Measurements from ENCODE around the gene TMEM240. TPM values are rescaled to one million over a fixed set of nuclear protein-coding genes. Genes with fewer than 3 reads are reported as not detected.
"Not testable (repeated sequence)": the region's sequence is repeated elsewhere in the genome, so short reads cannot be mapped to it uniquely, and the experiment has no call there.

Gene TMEM240
- total and polyA plus RNA-seq, 2 donors (not counting 1 experiment from before 2014, with no cell fraction given): 0.28 to 1.8 TPM

DNA sequence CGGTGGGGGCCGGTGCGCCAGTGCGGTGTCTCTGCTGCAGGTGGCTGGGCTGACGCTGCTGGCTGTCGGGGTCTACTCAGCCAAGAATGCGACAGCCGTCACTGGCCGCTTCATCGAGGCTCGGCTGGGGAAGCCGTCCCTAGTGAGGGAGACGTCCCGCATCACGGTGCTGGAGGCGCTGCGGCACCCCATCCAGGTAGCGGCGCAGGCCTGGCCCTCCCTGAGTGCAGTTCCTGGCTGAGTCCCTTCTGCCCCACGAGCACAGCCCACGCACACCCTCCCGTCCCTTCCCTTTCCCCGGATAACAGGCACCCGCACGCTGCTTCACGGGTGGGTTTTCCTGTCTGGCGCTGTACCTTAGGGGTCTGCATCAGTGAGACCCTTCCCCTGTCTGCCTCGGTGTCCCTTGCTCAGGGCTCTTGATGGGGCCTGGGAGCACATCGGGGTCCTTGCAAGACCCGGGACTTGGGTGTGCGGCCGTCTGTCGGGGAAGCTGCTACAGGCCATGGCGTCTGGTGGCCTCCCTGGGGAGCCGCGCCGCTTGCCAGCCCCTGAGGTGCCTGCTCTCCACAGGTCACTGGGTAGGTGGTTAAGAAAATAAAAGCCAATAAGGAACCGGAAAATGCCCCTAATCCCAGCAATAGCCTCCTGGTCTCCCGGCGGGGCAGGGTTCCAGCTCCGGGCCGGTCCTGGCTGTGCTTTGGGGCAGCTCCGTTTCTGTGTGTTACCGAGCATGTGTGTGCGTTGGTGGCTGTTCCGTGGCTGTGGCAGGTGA lies 55.3 kb downstream of the TMEM240 start:
- H3K4me1 ChIP-seq (ENCODE audit: control insufficient read depth in 2 of 2, insufficient read depth in 2 of 2, low read length in 2 of 2); H3K4me3 ChIP-seq (ENCODE audit: control extremely low read depth in 1 of 5, extremely low read depth in 1 of 5, insufficient read depth in 1 of 5, low read depth in 2 of 5, low read length in 4 of 5); intact Hi-C loops (cut with micrococcal nuclease); H3K4me1 Mint-ChIP-seq; DNase-seq; H3K27me3 Mint-ChIP-seq; H3K9me3 Mint-ChIP-seq (ENCODE audit: insufficient read depth); H3K27ac ChIP-seq (ENCODE audit: low read length in 2 of 2); CTCF ChIA-PET; ATAC-seq (ENCODE audit: low read depth); H3K79me2 ChIP-seq (ENCODE audit: control insufficient read depth, insufficient read depth, low read length); POLR2A ChIA-PET; H4K20me1 ChIP-seq (ENCODE audit: control insufficient read depth, insufficient read depth, low read length, poor library complexity, severe bottlenecking); H3K4me3 Mint-ChIP-seq; H3K27ac Mint-ChIP-seq; H3K9me3 ChIP-seq (ENCODE audit: control extremely low read depth in 1 of 3, control insufficient read depth in 2 of 3, insufficient read depth in 1 of 3, low read length in 2 of 3); H3K27me3 ChIP-seq (replicated peaks in 1 of 4; ENCODE audit: control extremely low read depth in 1 of 4, control insufficient read depth in 3 of 4, insufficient read depth in 4 of 4, low read length in 3 of 4); H3K4me2 ChIP-seq (replicated peaks; ENCODE audit: low read depth, low read length, poor library complexity, severe bottlenecking); H2AFZ ChIP-seq (ENCODE audit: insufficient read depth, low read depth, low read length, poor library complexity, severe bottlenecking); H3K9ac ChIP-seq (ENCODE audit: low read length): not testable (repeated sequence)
- H3K36me3 ChIP-seq (replicated peaks in 1 of 2; ENCODE audit: control extremely low read depth in 1 of 2, control insufficient read depth in 1 of 2, extremely low read depth in 1 of 2, insufficient read depth in 2 of 2, low read length in 1 of 2): peaks cover 0 to 33% of the 10 kb centered on the region in 2 experiments
- 98% methylated on average over 18 of the region's 46 CpGs for WGBS (ENCODE audit: insufficient coverage)

Other genes starting within 250 kb of the TMEM240 start
- 40.7 and 49.1 TPM in 2 replicates for gene ACAP3, start 232.7 kb downstream of the TMEM240 start, total RNA-seq
- 124 and 126 TPM in 2 replicates for gene ACAP3, start 232.7 kb downstream of the TMEM240 start, polyA plus RNA-seq
- gene PUSL1, start 232.0 kb downstream of the TMEM240 start, total RNA-seq: 15.7 and 17.9 TPM in 2 replicates
- gene PUSL1, start 232.0 kb downstream of the TMEM240 start, polyA plus RNA-seq: 21.3 and 25.8 TPM in 2 replicates
- gene INTS11, start 216.0 kb downstream of the TMEM240 start, total RNA-seq: 149 and 167 TPM in 2 replicates
- gene INTS11, start 216.0 kb downstream of the TMEM240 start, polyA plus RNA-seq: 245 and 279 TPM in 2 replicates
- gene CPTP, start 215.8 kb downstream of the TMEM240 start, total RNA-seq: 18.8 and 21.6 TPM in 2 replicates
- 8.0 and 17.1 TPM in 2 replicates for gene CPTP, start 215.8 kb downstream of the TMEM240 start, polyA plus RNA-seq
- gene TAS1R3, start 209.3 kb downstream of the TMEM240 start, total RNA-seq: 4.0 and 4.1 TPM in 2 replicates
- gene TAS1R3, start 209.3 kb downstream of the TMEM240 start, polyA plus RNA-seq: 5.7 and 11.7 TPM in 2 replicates
- 46.1 and 48.2 TPM in 2 replicates for gene DVL1, start 191.2 kb downstream of the TMEM240 start, total RNA-seq
- 46.0 and 53.5 TPM in 2 replicates for gene DVL1, start 191.2 kb downstream of the TMEM240 start, polyA plus RNA-seq
- gene MXRA8, start 182.1 kb downstream of the TMEM240 start, total RNA-seq: not detected in 2 replicates
- 0.10 and 0.25 TPM in 2 replicates for gene MXRA8, start 182.1 kb downstream of the TMEM240 start, polyA plus RNA-seq
- 61.7 and 67.0 TPM in 2 replicates for gene AURKAIP1, start 165.4 kb downstream of the TMEM240 start, total RNA-seq
- gene AURKAIP1, start 165.4 kb downstream of the TMEM240 start, polyA plus RNA-seq: 47.3 and 61.1 TPM in 2 replicates
- gene CCNL2, start 141.3 kb downstream of the TMEM240 start, total RNA-seq: 347 and 367 TPM in 2 replicates
- 263 and 333 TPM in 2 replicates for gene CCNL2, start 141.3 kb downstream of the TMEM240 start, polyA plus RNA-seq
- 119 and 129 TPM in 2 replicates for gene MRPL20, start 133.3 kb downstream of the TMEM240 start, total RNA-seq
- 55.9 and 59.3 TPM in 2 replicates for gene MRPL20, start 133.3 kb downstream of the TMEM240 start, polyA plus RNA-seq
- gene ANKRD65, start 119.3 kb downstream of the TMEM240 start, total RNA-seq: not detected in 2 replicates
- 0.12 TPM in 1 of 2 replicates, not detected in the other for gene ANKRD65, start 119.3 kb downstream of the TMEM240 start, polyA plus RNA-seq
- not detected in 2 replicates for gene VWA1, start 104.9 kb downstream of the TMEM240 start, total RNA-seq
- gene VWA1, start 104.9 kb downstream of the TMEM240 start, polyA plus RNA-seq: 0.09 TPM in 1 of 2 replicates, not detected in the other
- gene ATAD3C, start 90.9 kb downstream of the TMEM240 start, total RNA-seq: 0.20 and 0.56 TPM in 2 replicates
- gene ATAD3C, start 90.9 kb downstream of the TMEM240 start, polyA plus RNA-seq: 1.1 TPM in 2 replicates
- gene ATAD3B, start 68.9 kb downstream of the TMEM240 start, total RNA-seq: 51.4 and 51.5 TPM in 2 replicates
- gene ATAD3B, start 68.9 kb downstream of the TMEM240 start, polyA plus RNA-seq: 50.9 and 62.0 TPM in 2 replicates
- 17.5 and 22.9 TPM in 2 replicates for gene ATAD3A, start 28.5 kb downstream of the TMEM240 start, total RNA-seq
- 17.8 and 18.2 TPM in 2 replicates for gene ATAD3A, start 28.5 kb downstream of the TMEM240 start, polyA plus RNA-seq
- gene SSU72, start 34.2 kb upstream of the TMEM240 start, total RNA-seq: 111 and 112 TPM in 2 replicates
- gene SSU72, start 34.2 kb upstream of the TMEM240 start, polyA plus RNA-seq: 86.8 and 108 TPM in 2 replicates
- gene FNDC10, start 59.5 kb upstream of the TMEM240 start, total RNA-seq: 1.4 and 1.6 TPM in 2 replicates
- 0.52 and 1.4 TPM in 2 replicates for gene FNDC10, start 59.5 kb upstream of the TMEM240 start, polyA plus RNA-seq
- gene MIB2, start 74.9 kb upstream of the TMEM240 start, total RNA-seq: 95.9 and 98.1 TPM in 2 replicates
- gene MIB2, start 74.9 kb upstream of the TMEM240 start, polyA plus RNA-seq: 94.0 and 152 TPM in 2 replicates
- 1.0 and 1.5 TPM in 2 replicates for gene MMP23B, start 91.5 kb upstream of the TMEM240 start, total RNA-seq
- 1.7 and 3.4 TPM in 2 replicates for gene MMP23B, start 91.5 kb upstream of the TMEM240 start, polyA plus RNA-seq
- gene CDK11B, start 118.4 kb upstream of the TMEM240 start, total RNA-seq: 35.3 and 36.3 TPM in 2 replicates
- gene CDK11B, start 118.4 kb upstream of the TMEM240 start, polyA plus RNA-seq: 14.1 and 19.6 TPM in 2 replicates
- 107 and 111 TPM in 2 replicates for gene SLC35E2B, start 152.2 kb upstream of the TMEM240 start, total RNA-seq
- gene SLC35E2B, start 152.2 kb upstream of the TMEM240 start, polyA plus RNA-seq: 64.4 and 67.7 TPM in 2 replicates
- gene CDK11A, start 183.7 kb upstream of the TMEM240 start, total RNA-seq: 82.1 and 88.3 TPM in 2 replicates
- gene CDK11A, start 183.7 kb upstream of the TMEM240 start, polyA plus RNA-seq: 111 and 138 TPM in 2 replicates
- gene NADK, start 237.8 kb upstream of the TMEM240 start, total RNA-seq: 179 and 184 TPM in 2 replicates
- gene NADK, start 237.8 kb upstream of the TMEM240 start, polyA plus RNA-seq: 149 and 194 TPM in 2 replicates